Measurements from ENCODE around the gene KRTAP10-3. TPM values are rescaled to one million over a fixed set of nuclear protein-coding genes. Genes with fewer than 3 reads are reported as not detected.

KRTAP10-3 gene
- total RNA-seq, 3 donors from 2014 or later (not counting 1 experiment from before 2014, with no cell fraction given): not detected

GRCh38 chr21:44514746-44515358 lies 43.7 kb downstream of the KRTAP10-3 start:
- H3K27me3 Mint-ChIP-seq (ENCODE audit: low read depth in 2 of 2): peaks cover 3 to 6% of the 10 kb centered on the region in 2 donors
- H3K4me1 Mint-ChIP-seq: peaks cover 5 to 11% of the 10 kb centered on the region in 2 donors
- ATAC-seq: no peak
- WGBS (ENCODE audit: insufficient coverage): 87% methylated on average over 10 of the region's 11 CpGs
- Histone ChIP-seq H3K36me3 (ENCODE audit: control insufficient read depth, insufficient read depth, low read length) (no peaks in the 10 kb centered on the region), H3K9me3 (ENCODE audit: control insufficient read depth, insufficient read depth, low read length) (no peaks in the 10 kb centered on the region), H3K27ac (ENCODE audit: low read length) (no peak overlapping the region), H3K4me3 (ENCODE audit: low read length) (no peak overlapping the region), H3K4me1 (ENCODE audit: control insufficient read depth, insufficient read depth, low read length) (peaks cover 12% of the 10 kb centered on the region), H3K27me3 (ENCODE audit: control insufficient read depth, insufficient read depth, low read length) (no peaks in the 10 kb centered on the region)
- intact Hi-C loops (cut with micrococcal nuclease): loop anchor here (5.0 kb wide), 1 partner anchor 417 kb away; no protein-coding TSS in a partner anchor
- no peak for TF ChIP-seq CTCF (IDR thresholded peaks at IDR 0.05)
- DNase-seq: no peak
- no peak overlapping the region for H3K4me3 Mint-ChIP-seq
- no peak overlapping the region for H3K27ac Mint-ChIP-seq
- H3K9me3 Mint-ChIP-seq: no peaks in the 10 kb centered on the region
- H3K36me3 Mint-ChIP-seq: no peaks in the 10 kb centered on the region

- no peaks in the 10 kb centered on the region for H3K27me3 ChIP-seq (ENCODE audit: control insufficient read depth, insufficient read depth, low read length)
- peaks cover 14% of the 10 kb centered on the region for H3K4me1 ChIP-seq (ENCODE audit: control insufficient read depth, insufficient read depth, low read length)
- Mint-ChIP-seq H3K4me3 (no peak overlapping the region), H3K27me3 (ENCODE audit: low read depth in 2 of 2) (peaks cover 6% of the 10 kb centered on the region in 2 donors), H3K4me1 (peaks cover 5 to 11% of the 10 kb centered on the region in 2 donors), H3K9me3 (no peaks in the 10 kb centered on the region), H3K27ac (no peak overlapping the region), H3K36me3 (no peaks in the 10 kb centered on the region)
- no peak for DNase-seq
- TF ChIP-seq CTCF (IDR thresholded peaks at IDR 0.05): no peak
- H3K27ac ChIP-seq (ENCODE audit: low read length): no peak overlapping the region
- H3K4me3 ChIP-seq (ENCODE audit: low read length): no peak overlapping the region
- 90% methylated on average over 7 of the region's 7 CpGs for WGBS (ENCODE audit: insufficient coverage)
- H3K9me3 ChIP-seq (ENCODE audit: control insufficient read depth, insufficient read depth, low read length): no peaks in the 10 kb centered on the region
- ATAC-seq: no peak
- intact Hi-C loops (cut with micrococcal nuclease): loop anchor here (5.0 kb wide), 1 partner anchor 418 kb away; no protein-coding TSS in a partner anchor
- no peaks in the 10 kb centered on the region for H3K36me3 ChIP-seq (ENCODE audit: control insufficient read depth, insufficient read depth, low read length)
Observed at GRCh38 chr21:44514218-44514520, 44.4 kb downstream of the KRTAP10-3 start.

- WGBS (ENCODE audit: insufficient coverage): 91% methylated on average over 15 of the region's 15 CpGs
- intact Hi-C loops (cut with micrococcal nuclease): loop anchor here (5.0 kb wide), 1 partner anchor 419 kb away; no protein-coding TSS in a partner anchor
- H3K4me1 Mint-ChIP-seq: peaks cover 5 to 11% of the 10 kb centered on the region in 2 donors
Observed at GRCh38 chr21:44513389-44514217, 45.0 kb downstream of the KRTAP10-3 start.

More at GRCh38 chr21:44513389-44514217, 45.0 kb downstream of the KRTAP10-3 start:
- no peak overlapping the region for H3K27ac Mint-ChIP-seq
- H3K4me1 ChIP-seq (ENCODE audit: control insufficient read depth, insufficient read depth, low read length): peaks cover 14% of the 10 kb centered on the region
- ATAC-seq: no peak
- H3K27me3 Mint-ChIP-seq (ENCODE audit: low read depth in 2 of 2): peaks cover 6% of the 10 kb centered on the region in 2 donors
- H3K36me3 Mint-ChIP-seq: no peaks in the 10 kb centered on the region
- no peak overlapping the region for H3K4me3 Mint-ChIP-seq
- no peaks in the 10 kb centered on the region for H3K9me3 Mint-ChIP-seq
- no peaks in the 10 kb centered on the region for H3K9me3 ChIP-seq (ENCODE audit: control insufficient read depth, insufficient read depth, low read length)
- no peak for TF ChIP-seq CTCF (IDR thresholded peaks at IDR 0.05)
- H3K36me3 ChIP-seq (ENCODE audit: control insufficient read depth, insufficient read depth, low read length): no peaks in the 10 kb centered on the region
- DNase-seq: no peak
- no peaks in the 10 kb centered on the region for H3K27me3 ChIP-seq (ENCODE audit: control insufficient read depth, insufficient read depth, low read length)
- no peak overlapping the region for H3K27ac ChIP-seq (ENCODE audit: low read length)
- no peak overlapping the region for H3K4me3 ChIP-seq (ENCODE audit: low read length)

All from natural killer cell (primary cell).